ACHN (cell line): ENCODE data around the gene DPCD.

Experiments used
- DNase-seq: peaks from one replicate; pipeline ENCODE4 v3.0.0-alpha.2; 2015
- in situ Hi-C: cut with HindIII; loops from 2 replicates; pipeline ENCODE4 v1.10.0; 2017; ENCODE audit warnings: low sequenced_read_pairs, low pct_ligation_motif_present, low pct_unique_long_range_greater_than_20kb

The DPCD gene

GRCh38 chr10:101566333-101567164 is 21.6 kb upstream of the DPCD start:
- in situ Hi-C loops = no loop called here
- DNase-seq = peak; percentile 42

- DNase-seq = no peak
- in situ Hi-C loops = no loop called here
These were observed 20.7 kb upstream of the DPCD start for GRCh38 chr10:101567165-101568006.

- in situ Hi-C loops = no loop called here
- no peak for DNase-seq
These were observed 19.9 kb upstream of the DPCD start for GRCh38 chr10:101568054-101568745.

GRCh38 chr10:101569323-101569621 is 18.8 kb upstream of the DPCD start:
- in situ Hi-C loops = no loop called here
- no peak for DNase-seq

- in situ Hi-C loops = no loop called here
- peak; percentile 81 for DNase-seq
These were observed 18.3 kb upstream of the DPCD start for GRCh38 chr10:101569622-101570427.

- in situ Hi-C loops = no loop called here
- no peak for DNase-seq
These were observed 17.5 kb upstream of the DPCD start for GRCh38 chr10:101570428-101571270.

GRCh38 chr10:101571271-101571925 is 16.7 kb upstream of the DPCD start:
- no peak for DNase-seq
- in situ Hi-C loops = no loop called here

- in situ Hi-C loops = no loop called here
- DNase-seq = no peak
These were observed 16.0 kb upstream of the DPCD start for GRCh38 chr10:101572126-101572525.

GRCh38 chr10:101572785-101573184 is 15.3 kb upstream of the DPCD start:
- in situ Hi-C loops = no loop called here
- no peak for DNase-seq

GRCh38 chr10:101573885-101574753 is 14.0 kb upstream of the DPCD start:
- DNase-seq = no peak
- in situ Hi-C loops = no loop called here

GRCh38 chr10:101575091-101575490 is 13.0 kb upstream of the DPCD start:
- in situ Hi-C loops = no loop called here

GRCh38 chr10:101575580-101576210 is 12.4 kb upstream of the DPCD start:
- no peak for DNase-seq
- in situ Hi-C loops = no loop called here

More at GRCh38 chr10:101575091-101575490, 13.0 kb upstream of the DPCD start:
- DNase-seq = no peak

GRCh38 chr10:101576211-101576863 is 11.8 kb upstream of the DPCD start:
- in situ Hi-C loops = no loop called here
- no peak for DNase-seq

- DNase-seq = no peak
- in situ Hi-C loops = no loop called here
These were observed 10.8 kb upstream of the DPCD start for GRCh38 chr10:101577121-101577871.

GRCh38 chr10:101578192-101578591 is 9.9 kb upstream of the DPCD start:
- no peak for DNase-seq

More at GRCh38 chr10:101578192-101578591, 9.9 kb upstream of the DPCD start:
- in situ Hi-C loops = no loop called here
